CD14-positive monocyte (primary cell): ENCODE results near the gene ETFRF1. TPM values are rescaled to one million over a fixed set of nuclear protein-coding genes. Genes with fewer than 3 reads are reported as not detected.

ENCODE experiments used
- DNase-seq, 3 donors: peaks; one replicate each; pipeline ENCODE4 v3.0.0-alpha.2; 2011 to 2022
- H2AFZ ChIP-seq: 2 replicates; pipeline ENCODE4 v1.6.0; 2012; ENCODE audit warnings: mild to moderate bottlenecking, low read depth, low read length, inconsistent platforms; ENCODE audit not compliant: insufficient read depth, poor library complexity, severe bottlenecking
- H3K27ac ChIP-seq, 2 donors: 1 replicate in 1 of 2; 2 replicates in 1 of 2; pipeline ENCODE4 v1.5.1; 2012 to 2013; ENCODE audit warnings: low read length in 2 of 2, control low read depth in 1 of 2, inconsistent platforms in 1 of 2, low read depth in 1 of 2, mild to moderate bottlenecking in 1 of 2
- H3K27me3 ChIP-seq, 2 donors: one replicate each; pipeline versions ENCODE4 v1.6.0 to v1.6.1; 2011 to 2013; ENCODE audit warnings: low read length in 2 of 2; ENCODE audit not compliant: control insufficient read depth in 2 of 2, insufficient read depth in 2 of 2
- H3K36me3 ChIP-seq, 2 donors: replicated peaks in 1 of 2; 1 replicate in 1 of 2; 2 replicates in 1 of 2; pipeline versions ENCODE4 v1.5.1 to v1.6.1; 2012 to 2013; ENCODE audit warnings: low read length in 2 of 2, control low read depth in 1 of 2, inconsistent platforms in 1 of 2, mild to moderate bottlenecking in 1 of 2; ENCODE audit not compliant: insufficient read depth in 2 of 2, control insufficient read depth in 1 of 2
- H3K4me1 ChIP-seq, 2 donors: 1 replicate in 1 of 2; 2 replicates in 1 of 2; pipeline versions ENCODE4 v1.5.1 to v1.6.1; 2012 to 2013; ENCODE audit warnings: low read length in 2 of 2, control low read depth in 1 of 2, inconsistent platforms in 1 of 2, mild to moderate bottlenecking in 1 of 2, moderate library complexity in 1 of 2; ENCODE audit not compliant: insufficient read depth in 2 of 2, control insufficient read depth in 1 of 2
- H3K4me2 ChIP-seq: replicated peaks from 2 replicates; pipeline ENCODE3; 2012; ENCODE audit warnings: low read length, moderate library complexity, mild to moderate bottlenecking; ENCODE audit not compliant: poor library complexity, severe bottlenecking; ENCODE audit errors: extremely low read depth
- H3K4me3 ChIP-seq, 3 experiments: fragments of 200-600 bp in 1 of 3; sonication (generic) in 1 of 3; replicated peaks in 1 of 3; 1 replicate in 2 of 3; 2 replicates in 1 of 3; pipeline ENCODE4 v1.5.1; 2011 to 2013; ENCODE audit warnings: low read length in 3 of 3, mild to moderate bottlenecking in 3 of 3, control low read depth in 2 of 3, low read depth in 2 of 3, inconsistent platforms in 1 of 3, moderate library complexity in 1 of 3
- H3K79me2 ChIP-seq: 2 replicates; pipeline ENCODE4 v1.6.0; 2012; ENCODE audit warnings: mild to moderate bottlenecking, control low read depth, inconsistent platforms, low read length, moderate library complexity; ENCODE audit not compliant: insufficient read depth
- H3K9ac ChIP-seq: 2 replicates; pipeline ENCODE4 v1.6.0; 2017; ENCODE audit warnings: low read length, mild to moderate bottlenecking; ENCODE audit not compliant: insufficient read depth, poor library complexity, severe bottlenecking
- H3K9me3 ChIP-seq, 2 donors: replicated peaks in 1 of 2; 1 replicate in 1 of 2; 2 replicates in 1 of 2; pipeline versions ENCODE4 v1.5.1 to v1.6.1; 2012 to 2013; ENCODE audit warnings: low read length in 2 of 2, control low read depth in 1 of 2; ENCODE audit not compliant: control insufficient read depth in 1 of 2, insufficient read depth in 1 of 2
- H4K20me1 ChIP-seq: 2 replicates; pipeline ENCODE4 v1.6.0; 2012; ENCODE audit warnings: mild to moderate bottlenecking, low read length, control low read depth, moderate library complexity; ENCODE audit not compliant: insufficient read depth
- H3K27ac Mint-ChIP-seq, 7 donors: one replicate each; pipeline ENCODE4 v1.8.0; 2020; ENCODE audit warnings: mild to moderate bottlenecking in 7 of 7, mixed read lengths in 7 of 7, moderate library complexity in 6 of 7, inconsistent platforms in 2 of 7
- H3K27me3 Mint-ChIP-seq, 3 donors: one replicate each; pipeline ENCODE4 v1.8.0; 2021 to 2022; ENCODE audit warnings: low read depth in 3 of 3, mild to moderate bottlenecking in 3 of 3, mixed read lengths in 3 of 3, moderate library complexity in 3 of 3, inconsistent platforms in 1 of 3
- H3K36me3 Mint-ChIP-seq, 2 donors: one replicate each; pipeline ENCODE4 v1.8.0; 2020; ENCODE audit warnings: mixed read lengths in 2 of 2, inconsistent platforms in 1 of 2, mild to moderate bottlenecking in 1 of 2
- H3K4me1 Mint-ChIP-seq: one replicate; pipeline ENCODE4 v1.8.0; 2020; ENCODE audit warnings: mild to moderate bottlenecking, mixed read lengths
- H3K4me3 Mint-ChIP-seq, 2 donors: one replicate each; pipeline ENCODE4 v1.8.0; 2020; ENCODE audit warnings: mild to moderate bottlenecking in 2 of 2, mixed read lengths in 2 of 2, moderate library complexity in 1 of 2
- H3K9me3 Mint-ChIP-seq, 7 donors: one replicate each; pipeline ENCODE4 v1.8.0; 2020 to 2022; ENCODE audit warnings: mixed read lengths in 7 of 7, mild to moderate bottlenecking in 6 of 7, moderate library complexity in 6 of 7, inconsistent platforms in 2 of 7
- CTCF ChIP-seq: fragments of 200-600 bp; IDR thresholded peaks from one replicate; pipeline ENCODE4 v1.8.0; 2022; ENCODE audit warnings: antibody characterized with exemption, mild to moderate bottlenecking
- whole genome bisulfite sequencing: methylation state at CpG from one replicate; pipeline ENCODE4 v1.1.5; 2013; ENCODE audit warnings: missing lambda C conversion rate; ENCODE audit not compliant: insufficient coverage; 5-methylcytosine and 5-hydroxymethylcytosine counted together
- intact Hi-C, 2 donors: fragments of 100-400 bp; cut with micrococcal nuclease; formaldehyde crosslinking; loops; one replicate each; pipeline versions ENCODE4 v1.15.0 to v1.15.1; 2023
- polyA minus RNA-seq: library from RNA; depleted of rRNA, polyadenylated mRNA; stranded (reverse); fragments of >200 nt; gene quantifications from 2 replicates; pipeline ENCODE4 v1.2.3, GENCODE V29; 2012
- polyA plus RNA-seq, 3 donors: library from polyadenylated mRNA; depleted of rRNA in 1 of 3; unstranded in 2 of 3; stranded (reverse) in 1 of 3; fragments of 300-500 nt in 2 of 3; fragments of >200 nt in 1 of 3; fragmentation: Illumina TruSeq in 2 of 3; gene quantifications; 1 replicate in 2 of 3; 2 replicates in 1 of 3; pipeline ENCODE4 v1.2.3, GENCODE V29; 2012 to 2021
- total RNA-seq, 12 experiments: library from RNA in 1 of 12; stranded (reverse) in 1 of 12; fragments of 120-200 nt in 1 of 12; gene quantifications; one replicate each; pipeline ENCODE4 v1.2.4 and lab custom pipeline; 2013 to 2026; ENCODE audit warnings: mixed read lengths in 6 of 12, inconsistent platforms in 1 of 12

ETFRF1 gene, protein sequence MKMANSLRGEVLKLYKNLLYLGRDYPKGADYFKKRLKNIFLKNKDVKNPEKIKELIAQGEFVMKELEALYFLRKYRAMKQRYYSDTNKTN
- total RNA-seq (2013) = 18.4 TPM
- polyA plus RNA-seq (10 to 100 TPM in 2 of 3 donors, 1 to 10 TPM in 1; 9.8 to 28.9 (median 16.0) TPM), polyA minus RNA-seq (4.8 and 7.3 TPM in 2 replicates), total RNA-seq (lab: John Stamatoyannopoulos, UW) (0.92 to 16.5 (median 9.8) reads per million in 11 experiments)

- intact Hi-C loops = loop anchor here in 1 of 2 donors (10.0 kb wide), 1 partner anchor 49 kb away; no protein-coding TSS in a partner anchor
- Histone ChIP-seq H3K79me2 (no peaks in the 10 kb centered on the region), H3K9ac (peak within 1 kb of the TSS; percentile 85), H3K27ac (peak within 1 kb of the TSS; percentile 78 to 91), H4K20me1 (no peaks in the 10 kb centered on the region), H3K4me2 (peak within 1 kb of the TSS; percentile 78), H3K4me3 (peak within 1 kb of the TSS; percentile 82 to 90 (median 89)), H3K36me3 (no peaks in the 10 kb centered on the region), H2AFZ (peak within 1 kb of the TSS; percentile 86), H3K27me3 (no peaks in the 10 kb centered on the region), H3K4me1 (peaks cover 14 to 20% of the 10 kb centered on the region in 2 donors), H3K9me3 (no peaks in the 10 kb centered on the region)
- Mint-ChIP-seq H3K9me3 (peaks cover 0 to 1% (median 0%) of the 10 kb centered on the region in 7 donors), H3K4me1 (peaks cover 24% of the 10 kb centered on the region), H3K27ac (peak within 1 kb of the TSS; percentile 93 to 99 (median 97)), H3K27me3 (peaks cover 0 to 2% (median 1%) of the 10 kb centered on the region in 3 donors), H3K4me3 (peak within 1 kb of the TSS; percentile 97 to 99), H3K36me3 (peaks cover 4 to 11% of the 10 kb centered on the region in 2 donors)
- TF ChIP-seq CTCF = no peak
- WGBS = 0% methylated on average over 48 of the region's 54 CpGs
- DNase-seq = peak; percentile 92 to 95 (median 94)
Observed at GRCh38 chr12:25195056-25195971, at the start of gene ETFRF1, which contains the start of gene DNAI7. TSS of gene ETFRF1 (plus strand) at chr12:25195237. CDS start at chr12:25203957, 8,720 bp downstream. TSS of gene DNAI7 (minus strand) at chr12:25195160. CDS start at chr12:25195078, 82 bp downstream.

DNA sequence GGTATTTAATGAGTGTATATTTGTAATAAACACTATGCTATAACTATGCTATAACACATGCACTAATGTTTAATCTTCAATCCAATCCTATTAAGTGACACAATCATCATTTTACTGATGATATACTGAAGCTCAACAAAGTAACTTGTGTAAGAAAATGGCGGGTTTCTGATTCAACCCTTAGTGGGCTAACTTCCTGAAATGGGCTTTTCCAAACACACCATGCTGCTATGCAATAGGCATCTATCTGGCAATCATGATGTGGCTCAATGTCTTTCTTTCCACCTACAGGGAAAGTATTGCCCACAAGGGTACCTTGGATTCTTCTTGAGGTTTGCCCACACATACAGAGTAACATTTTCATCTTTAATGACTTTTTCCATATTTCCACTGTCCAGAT is 48.4 kb upstream of the ETFRF1 start:
- Histone ChIP-seq H2AFZ (no peak overlapping the region), H3K27ac (no peak overlapping the region), H3K4me3 (no peak overlapping the region), H3K4me1 (no peaks in the 10 kb centered on the region), H4K20me1 (no peaks in the 10 kb centered on the region), H3K9me3 (no peaks in the 10 kb centered on the region), H3K36me3 (no peaks in the 10 kb centered on the region), H3K4me2 (no peak overlapping the region), H3K9ac (no peak overlapping the region), H3K27me3 (no peaks in the 10 kb centered on the region), H3K79me2 (no peaks in the 10 kb centered on the region)
- no CpG with 5 or more reads among the region's 1 CpG for WGBS
- H3K27ac Mint-ChIP-seq = no peak overlapping the region
- no peak overlapping the region for H3K4me3 Mint-ChIP-seq
- H3K4me1 Mint-ChIP-seq = no peaks in the 10 kb centered on the region
- H3K36me3 Mint-ChIP-seq = no peaks in the 10 kb centered on the region
- TF ChIP-seq CTCF = no peak
- intact Hi-C loops = no loop called here
- DNase-seq = no peak
- H3K27me3 Mint-ChIP-seq = peaks cover 0 to 2% (median 0%) of the 10 kb centered on the region in 3 donors
- H3K9me3 Mint-ChIP-seq = peaks cover 0 to 5% (median 0%) of the 10 kb centered on the region in 7 donors
